Epithelial cell of prostate (primary cell): ENCODE measurements around the gene RALB.
"Not testable (repeated sequence)": the region's sequence is repeated elsewhere in the genome, so short reads cannot be mapped to it uniquely, and the experiment has no call there.

Experiments used
- DNase-seq: peaks from one replicate; pipeline ENCODE4 v3.0.0-alpha.2; 2011; ENCODE audit warnings: low read depth, low spot score
- H3K27ac ChIP-seq: fragments of 450-650 bp; 2 replicates; pipeline ENCODE4 v1.5.1; 2017; ENCODE audit warnings: mild to moderate bottlenecking

RALB gene

GRCh38 chr2:120312860-120313694 is 60.4 kb downstream of the RALB start:
- H3K27ac ChIP-seq = no peak overlapping the region
- DNase-seq = peak; percentile 37

GRCh38 chr2:120313695-120314615 is 61.3 kb downstream of the RALB start:
- H3K27ac ChIP-seq = no peak overlapping the region
- DNase-seq = no peak

- no peak for DNase-seq
Measured at GRCh38 chr2:120314690-120315366, 62.2 kb downstream of the RALB start.

GRCh38 chr2:120315367-120316033 is 62.8 kb downstream of the RALB start:
- DNase-seq = no peak
- no peak overlapping the region for H3K27ac ChIP-seq

More at GRCh38 chr2:120314690-120315366, 62.2 kb downstream of the RALB start:
- no peak overlapping the region for H3K27ac ChIP-seq

GRCh38 chr2:120316071-120316470 is 63.4 kb downstream of the RALB start:
- no peak for DNase-seq
- no peak overlapping the region for H3K27ac ChIP-seq

- no peak overlapping the region for H3K27ac ChIP-seq
- DNase-seq = no peak
Measured at GRCh38 chr2:120316528-120317179, 64.0 kb downstream of the RALB start.

- DNase-seq = no peak
- no peak overlapping the region for H3K27ac ChIP-seq
Measured at GRCh38 chr2:120317180-120317533, 64.5 kb downstream of the RALB start.

- no peak for DNase-seq
- no peak overlapping the region for H3K27ac ChIP-seq
Measured at GRCh38 chr2:120317916-120318315, 65.3 kb downstream of the RALB start.

- no peak for DNase-seq
- H3K27ac ChIP-seq = no peak overlapping the region
Measured at GRCh38 chr2:120318626-120319025, 66.0 kb downstream of the RALB start.

- no peak overlapping the region for H3K27ac ChIP-seq
- no peak for DNase-seq
Measured at GRCh38 chr2:120319123-120319522, 66.5 kb downstream of the RALB start.

- no peak overlapping the region for H3K27ac ChIP-seq
- DNase-seq = no peak
Measured at GRCh38 chr2:120319686-120320317, 67.2 kb downstream of the RALB start.

- no peak for DNase-seq
- H3K27ac ChIP-seq = no peak overlapping the region
Measured at GRCh38 chr2:120320318-120320851, 67.7 kb downstream of the RALB start.

GRCh38 chr2:120320887-120321556 is 68.4 kb downstream of the RALB start:
- H3K27ac ChIP-seq = not testable (repeated sequence)

GRCh38 chr2:120321721-120322284 is 69.2 kb downstream of the RALB start:
- no peak for DNase-seq
- H3K27ac ChIP-seq = no peak overlapping the region

More at GRCh38 chr2:120320887-120321556, 68.4 kb downstream of the RALB start:
- DNase-seq = not testable (repeated sequence)

- no peak for DNase-seq
- H3K27ac ChIP-seq = no peak overlapping the region
Measured at GRCh38 chr2:120322329-120322728, 69.7 kb downstream of the RALB start.

- no peak for DNase-seq
Measured at GRCh38 chr2:120323214-120323613, 70.6 kb downstream of the RALB start.

GRCh38 chr2:120323807-120324399 is 71.3 kb downstream of the RALB start:
- no peak overlapping the region for H3K27ac ChIP-seq
- DNase-seq = no peak

More at GRCh38 chr2:120323214-120323613, 70.6 kb downstream of the RALB start:
- H3K27ac ChIP-seq = no peak overlapping the region

- no peak for DNase-seq
- no peak overlapping the region for H3K27ac ChIP-seq
Measured at GRCh38 chr2:120324933-120325332, 72.3 kb downstream of the RALB start.
